Pancreas (tissue), 10 donors: Measurements from ENCODE around the gene GMIP. TPM values are rescaled to one million over a fixed set of nuclear protein-coding genes. Genes with fewer than 3 reads are reported as not detected.

Source experiments
- ATAC-seq, 4 donors: fragments of 200-7000 bp; cut with Tn5 transposase; one replicate each; pipeline versions ENCODE4 v1.8.0 to v1.9.1; 2020; ENCODE audit warnings: mild to moderate bottlenecking in 4 of 4, moderate library complexity in 4 of 4
- DNase-seq, 6 donors: peaks; one replicate each; pipeline ENCODE4 v3.0.0-alpha.2; 2020
- FAIRE-seq: peaks from 2 replicates; lab custom pipeline; 2012; peaks lifted over from hg19 to GRCh38; lab: Jason Lieb, UNC
- H3K27ac ChIP-seq, 4 donors: fragments of 200-600 bp; sonication (generic); 1 replicate in 3 of 4; 2 replicates in 1 of 4; pipeline versions ENCODE4 v1.5.0 to v1.8.0; 2020
- H3K27me3 ChIP-seq, 4 donors: fragments of 200-600 bp; one replicate each; pipeline ENCODE4 v1.8.0; 2021
- H3K36me3 ChIP-seq, 3 donors: fragments of 200-600 bp; sonication (generic) in 1 of 3; one replicate each; pipeline versions ENCODE4 v1.5.0 to v1.8.0; 2020 to 2021
- H3K4me1 ChIP-seq, 3 donors: fragments of 200-600 bp; one replicate each; pipeline ENCODE4 v1.8.0; 2021
- H3K4me3 ChIP-seq, 4 donors: fragments of 200-600 bp; sonication (generic) in 2 of 4; one replicate each; pipeline versions ENCODE4 v1.5.0 to v1.8.0; 2020 to 2021
- H3K9me3 ChIP-seq, 4 donors: fragments of 200-600 bp; one replicate each; pipeline ENCODE4 v1.8.0; 2021
- WGBS, 2 donors: extraction: QIAGEN DNeasy Blood & Tissue Kit; methylation state at CpG; one replicate each; pipeline ENCODE4 v1.1.7; 2013; 5-methylcytosine and 5-hydroxymethylcytosine counted together
- intact Hi-C, 3 donors: fragments of 100-400 bp; cut with DNase I; formaldehyde crosslinking; loops; one replicate each; pipeline versions ENCODE4 v1.11.1 to v1.14.2; 2022
- polyA plus RNA-seq, 2 donors: library from polyadenylated mRNA; stranded (reverse); fragments of 200-250 nt; gene quantifications; one replicate each; pipeline ENCODE4 v1.2.3, GENCODE V29; 2013
- total RNA-seq, 6 donors: library from RNA; stranded (reverse); fragmentation: NEBNext Ultra II Directional in 4 of 6; extraction: Animal tissue kit (Norgen Biotek cat#: 25700) in 4 of 6; gene quantifications; one replicate each; pipeline versions ENCODE4 v1.2.1 to v1.2.4, GENCODE V29; 2021 to 2023
- TF ChIP-seq, protein P1 (sequence below), 4 donors: fragments of 200-600 bp; sonication (generic) in 3 of 4; IDR thresholded peaks; one replicate each; pipeline versions ENCODE4 v1.5.0 to v1.8.0; 2021; ENCODE audit warnings: antibody characterized with exemption in 4 of 4
- donor health status: healthy with polysubstance abuse.
- donor health status: DM: no; HTN: no; CAD: no; lungs with moderate emphysema.
- donor health status: DM: no; HTN: no; CAD: no.
- donor health status: control.
- donor health status: control.
- donor health status: Bipolar disorder and iron deficiency.
- donor health status: DM: yes; HTN: yes; CAD: no.
- donor health status: DM: no; HTN: no; CAD: no.
- donor health status: DM: no; HTN: no; CAD: no.
- donor health status: DM: yes; HTN: yes; CAD: no.

The GMIP gene
- total and polyA plus RNA-seq, 8 donors, result 3.5 to 16.4 (median 6.6) TPM

DNA sequence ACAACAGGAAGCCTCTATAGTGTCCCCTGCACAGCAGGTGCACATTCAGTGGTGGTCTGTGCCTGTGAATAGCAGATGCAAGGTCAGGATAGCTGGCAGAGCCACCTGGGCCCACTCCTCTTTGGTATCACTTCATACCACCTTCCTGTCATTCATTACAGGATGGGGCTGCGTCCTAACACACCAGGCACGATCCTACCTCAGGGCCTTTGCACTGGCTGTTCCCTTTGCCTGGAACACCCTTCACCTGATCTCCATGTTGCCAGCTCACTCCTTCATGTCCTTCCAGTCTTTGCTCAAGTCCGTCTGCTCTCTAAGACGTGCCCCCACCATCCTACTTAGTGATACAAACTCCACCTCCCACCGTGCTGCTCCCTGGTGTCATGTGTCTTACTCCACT lies 10.8 kb downstream of the GMIP start:
- FAIRE-seq (no peak), ATAC-seq (no peak), DNase-seq (no peak)
- Histone ChIP-seq H3K9me3 (no peaks in the 10 kb centered on the region), H3K4me1 (no peaks in the 10 kb centered on the region), H3K4me3 (no peak overlapping the region), H3K36me3 (no peaks in the 10 kb centered on the region), H3K27me3 (no peaks in the 10 kb centered on the region), H3K27ac (no peak overlapping the region)
- WGBS, 2 donors, result 81 to 90% methylated on average over 5 of the region's 5 CpGs
- intact Hi-C loops, result loop anchor here in 1 of 3 donors (10.0 kb wide), 1 partner anchor 88 kb away; no protein-coding TSS in a partner anchor
- TF ChIP-seq, protein P1, sequence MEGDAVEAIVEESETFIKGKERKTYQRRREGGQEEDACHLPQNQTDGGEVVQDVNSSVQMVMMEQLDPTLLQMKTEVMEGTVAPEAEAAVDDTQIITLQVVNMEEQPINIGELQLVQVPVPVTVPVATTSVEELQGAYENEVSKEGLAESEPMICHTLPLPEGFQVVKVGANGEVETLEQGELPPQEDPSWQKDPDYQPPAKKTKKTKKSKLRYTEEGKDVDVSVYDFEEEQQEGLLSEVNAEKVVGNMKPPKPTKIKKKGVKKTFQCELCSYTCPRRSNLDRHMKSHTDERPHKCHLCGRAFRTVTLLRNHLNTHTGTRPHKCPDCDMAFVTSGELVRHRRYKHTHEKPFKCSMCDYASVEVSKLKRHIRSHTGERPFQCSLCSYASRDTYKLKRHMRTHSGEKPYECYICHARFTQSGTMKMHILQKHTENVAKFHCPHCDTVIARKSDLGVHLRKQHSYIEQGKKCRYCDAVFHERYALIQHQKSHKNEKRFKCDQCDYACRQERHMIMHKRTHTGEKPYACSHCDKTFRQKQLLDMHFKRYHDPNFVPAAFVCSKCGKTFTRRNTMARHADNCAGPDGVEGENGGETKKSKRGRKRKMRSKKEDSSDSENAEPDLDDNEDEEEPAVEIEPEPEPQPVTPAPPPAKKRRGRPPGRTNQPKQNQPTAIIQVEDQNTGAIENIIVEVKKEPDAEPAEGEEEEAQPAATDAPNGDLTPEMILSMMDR (IDR thresholded peaks at IDR 0.05), result no peak

DNA sequence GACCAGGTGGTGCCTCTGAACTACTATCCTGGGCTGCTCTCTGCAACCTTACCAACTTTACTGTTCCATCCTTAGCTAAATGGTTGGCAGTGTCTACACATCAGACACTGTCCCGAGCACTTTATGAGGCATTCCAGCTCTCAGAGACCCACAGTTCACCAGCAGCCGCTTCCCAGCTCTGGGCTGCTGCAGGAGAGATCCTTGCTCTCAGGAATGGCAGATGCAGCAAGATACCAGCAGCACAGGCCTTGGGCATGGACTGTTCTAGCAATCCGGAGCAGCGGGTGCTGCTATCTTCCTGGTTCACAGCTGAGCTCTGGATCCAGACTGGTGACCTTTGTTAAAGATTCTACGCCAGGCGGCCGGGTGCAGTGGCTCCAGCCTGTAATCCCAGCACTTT lies 12.1 kb downstream of the GMIP start:
- no peak for DNase-seq
- Histone ChIP-seq H3K27ac (no peak overlapping the region), H3K4me1 (no peaks in the 10 kb centered on the region), H3K27me3 (no peaks in the 10 kb centered on the region), H3K9me3 (no peaks in the 10 kb centered on the region), H3K4me3 (no peak overlapping the region), H3K36me3 (no peaks in the 10 kb centered on the region)
- 89 to 94% methylated on average over 7 of the region's 7 CpGs for WGBS, 2 donors
- no peak for ATAC-seq
- TF ChIP-seq, protein P1 (IDR thresholded peaks at IDR 0.05), result no peak
- FAIRE-seq, result no peak
- intact Hi-C loops, result loop anchor here in 1 of 3 donors (10.0 kb wide), 1 partner anchor 87 kb away; no protein-coding TSS in a partner anchor

DNA sequence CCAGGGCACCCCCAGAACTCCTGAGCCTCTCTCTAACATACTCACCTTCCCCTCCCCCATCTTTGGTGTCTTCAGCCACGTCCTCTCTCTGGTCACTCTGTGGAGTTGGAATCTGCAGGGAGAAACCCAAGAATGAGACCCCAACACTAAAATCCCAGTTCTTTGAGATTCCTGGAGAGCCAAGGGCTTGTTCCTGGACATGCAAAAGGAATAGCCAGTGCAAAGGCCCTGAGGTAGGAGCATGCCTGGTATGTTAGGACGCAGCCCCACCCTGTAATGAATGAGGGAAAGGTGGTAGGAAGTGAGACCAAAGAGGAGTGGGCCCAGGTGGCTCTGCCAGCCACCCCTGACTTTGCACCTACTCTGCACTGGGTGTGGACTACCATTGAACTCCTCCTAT lies 13.0 kb downstream of the GMIP start:
- Histone ChIP-seq H3K27me3 (no peaks in the 10 kb centered on the region), H3K9me3 (no peaks in the 10 kb centered on the region), H3K4me3 (no peak overlapping the region), H3K27ac (no peak overlapping the region), H3K4me1 (no peaks in the 10 kb centered on the region), H3K36me3 (no peaks in the 10 kb centered on the region)
- ATAC-seq (no peak), DNase-seq (peak in 1 of 6 donors; percentile 8), FAIRE-seq (no peak)
- TF ChIP-seq, protein P1 (IDR thresholded peaks at IDR 0.05), result no peak
- WGBS, 2 donors, result 95 to 100% methylated on average over 2 of the region's 2 CpGs
- intact Hi-C loops, result loop anchor here in 1 of 3 donors (10.0 kb wide), 1 partner anchor 86 kb away; no protein-coding TSS in a partner anchor

DNA sequence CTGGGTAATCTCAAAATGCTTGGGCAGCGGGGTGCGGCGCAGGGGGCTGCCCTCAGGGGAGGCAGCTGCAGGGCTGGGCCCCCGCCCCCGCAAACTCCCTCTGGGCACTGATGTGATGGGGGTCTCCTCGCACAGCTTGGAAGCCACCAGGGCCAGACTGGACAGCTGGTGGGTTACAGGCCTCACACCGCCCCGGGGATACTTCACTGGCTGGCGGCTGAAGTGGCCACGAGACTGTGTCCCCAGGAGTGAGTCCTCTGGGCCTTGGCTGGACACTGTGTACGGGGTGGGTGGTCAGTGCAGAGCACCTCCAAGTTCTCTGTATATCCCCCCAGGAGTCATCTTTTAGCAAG lies 13.4 kb downstream of the GMIP start:
- Histone ChIP-seq H3K27ac (no peak overlapping the region), H3K4me3 (no peak overlapping the region), H3K4me1 (no peaks in the 10 kb centered on the region), H3K36me3 (no peaks in the 10 kb centered on the region), H3K27me3 (no peaks in the 10 kb centered on the region), H3K9me3 (no peaks in the 10 kb centered on the region)
- WGBS, 2 donors, result 96 to 97% methylated on average over 11 of the region's 11 CpGs
- FAIRE-seq (no peak), ATAC-seq (no peak), DNase-seq (peak in 1 of 6 donors; percentile 66)
- intact Hi-C loops, result loop anchor here in 1 of 3 donors (10.0 kb wide), 1 partner anchor 85 kb away; no protein-coding TSS in a partner anchor
- TF ChIP-seq, protein P1 (IDR thresholded peaks at IDR 0.05), result no peak

DNA sequence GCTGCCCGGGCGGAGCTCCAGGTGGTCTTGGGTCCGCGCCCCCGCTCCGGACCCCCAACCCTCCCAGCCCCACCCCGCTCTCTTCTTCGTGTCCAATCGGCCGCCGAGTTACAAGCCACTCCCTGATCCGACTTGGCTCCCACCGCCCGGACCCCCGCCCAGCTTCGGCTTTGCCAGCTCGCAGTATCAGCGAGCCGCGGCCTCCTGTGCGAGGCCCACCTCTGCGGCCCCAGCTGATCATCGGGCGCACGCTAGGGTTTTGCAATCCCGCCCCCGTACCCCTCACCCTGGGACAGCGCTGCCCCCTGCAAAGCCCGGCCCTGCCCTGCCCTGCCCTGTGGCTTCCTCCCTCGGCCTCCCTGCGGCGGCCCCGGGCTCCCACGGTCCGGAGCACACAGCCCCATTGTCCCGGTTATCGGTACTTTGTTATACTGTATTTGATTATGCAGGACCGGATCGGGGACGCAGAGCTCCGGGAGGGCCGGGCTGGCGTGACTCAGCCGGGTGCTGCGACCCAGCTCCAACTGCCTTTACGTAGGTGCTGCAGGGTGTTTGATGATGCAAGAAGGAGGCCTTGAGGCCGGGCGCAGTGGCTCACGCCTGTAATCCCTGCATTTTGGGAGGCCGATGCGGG lies 14.8 kb downstream of the GMIP start:
- WGBS, 2 donors, result 3 to 4% methylated on average over 36 to 51 of the region's 51 CpGs
- ATAC-seq (peak; percentile 68 to 83 (median 72)), FAIRE-seq (no peak), DNase-seq (peak; percentile 45 to 89 (median 81))
- TF ChIP-seq, protein P1 (IDR thresholded peaks at IDR 0.05), result no peak
- H3K9me3 ChIP-seq, result no peaks in the 10 kb centered on the region
- no peaks in the 10 kb centered on the region for H3K4me1 ChIP-seq
- no peaks in the 10 kb centered on the region for H3K36me3 ChIP-seq
- peak overlapping the region; percentile 82 to 93 (median 89) for H3K27ac ChIP-seq
- intact Hi-C loops, result no loop called here
- no peaks in the 10 kb centered on the region for H3K27me3 ChIP-seq
- peak overlapping the region; percentile 47 to 80 (median 64) for H3K4me3 ChIP-seq
